Brain microvascular endothelial cell (primary cell): Measurements from ENCODE around the gene OVCH1.
A peak's percentile ranks its signal among the peaks of the same experiment; 100 is the strongest.

Experiments
- DNase-seq: peaks from one replicate; pipeline ENCODE4 v3.0.0-alpha.2; 2020
- H3K27ac ChIP-seq: fragments of 250-450 bp; sonication (Bioruptor Pico); 2 replicates; pipeline ENCODE4 v1.5.1; 2020; ENCODE audit warnings: mild to moderate bottlenecking, moderate library complexity
- H3K27me3 ChIP-seq: fragments of 250-450 bp; sonication (Bioruptor Pico); replicated peaks from 2 replicates; pipeline ENCODE4 v1.5.1; 2020; ENCODE audit warnings: mild to moderate bottlenecking
- H3K36me3 ChIP-seq: fragments of 250-450 bp; sonication (Bioruptor Pico); replicated peaks from 2 replicates; pipeline ENCODE4 v1.5.1; 2020; ENCODE audit warnings: mild to moderate bottlenecking
- H3K4me3 ChIP-seq: 2 replicates; pipeline ENCODE4 v1.5.1; 2011; ENCODE audit warnings: low read depth, mild to moderate bottlenecking, control low read depth, low read length, moderate library complexity
- in situ Hi-C: cut with HindIII; loops from 2 replicates; pipeline ENCODE4 v1.10.0; 2017; ENCODE audit warnings: low sequenced_read_pairs, low pct_ligation_motif_present
- TF ChIP-seq, protein P1 (sequence below): IDR thresholded peaks from 2 replicates; pipeline ENCODE4 v1.5.1; 2011; ENCODE audit warnings: low read depth, mild to moderate bottlenecking, moderate library complexity, low read length, control low read depth, inconsistent platforms; ENCODE audit errors: missing control alignments

OVCH1 gene

DNA sequence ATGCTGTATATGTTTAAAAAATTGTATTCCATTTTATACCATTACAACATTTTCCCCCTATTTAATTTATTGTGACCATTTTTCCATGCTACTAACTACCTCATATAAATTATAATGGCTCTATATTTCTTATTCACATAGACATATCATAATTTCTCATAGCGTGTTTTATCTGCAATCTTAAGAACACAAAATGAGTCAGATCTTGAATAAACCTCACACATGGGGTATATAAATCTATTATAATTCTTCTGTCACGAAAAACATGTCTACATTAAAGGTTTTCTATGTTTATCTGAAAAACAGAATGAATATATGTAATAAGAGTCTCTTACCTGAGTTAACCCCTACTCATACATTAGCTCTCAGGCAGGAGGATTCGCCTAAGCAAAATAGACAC, 66.0 kb downstream of the OVCH1 start:
- DNase-seq: no peak
- in situ Hi-C loops: no loop called here
- Histone ChIP-seq H3K36me3 (no peaks in the 10 kb centered on the region), H3K27ac (no peak overlapping the region), H3K27me3 (no peaks in the 10 kb centered on the region), H3K4me3 (no peak overlapping the region)
- TF ChIP-seq, protein P1, sequence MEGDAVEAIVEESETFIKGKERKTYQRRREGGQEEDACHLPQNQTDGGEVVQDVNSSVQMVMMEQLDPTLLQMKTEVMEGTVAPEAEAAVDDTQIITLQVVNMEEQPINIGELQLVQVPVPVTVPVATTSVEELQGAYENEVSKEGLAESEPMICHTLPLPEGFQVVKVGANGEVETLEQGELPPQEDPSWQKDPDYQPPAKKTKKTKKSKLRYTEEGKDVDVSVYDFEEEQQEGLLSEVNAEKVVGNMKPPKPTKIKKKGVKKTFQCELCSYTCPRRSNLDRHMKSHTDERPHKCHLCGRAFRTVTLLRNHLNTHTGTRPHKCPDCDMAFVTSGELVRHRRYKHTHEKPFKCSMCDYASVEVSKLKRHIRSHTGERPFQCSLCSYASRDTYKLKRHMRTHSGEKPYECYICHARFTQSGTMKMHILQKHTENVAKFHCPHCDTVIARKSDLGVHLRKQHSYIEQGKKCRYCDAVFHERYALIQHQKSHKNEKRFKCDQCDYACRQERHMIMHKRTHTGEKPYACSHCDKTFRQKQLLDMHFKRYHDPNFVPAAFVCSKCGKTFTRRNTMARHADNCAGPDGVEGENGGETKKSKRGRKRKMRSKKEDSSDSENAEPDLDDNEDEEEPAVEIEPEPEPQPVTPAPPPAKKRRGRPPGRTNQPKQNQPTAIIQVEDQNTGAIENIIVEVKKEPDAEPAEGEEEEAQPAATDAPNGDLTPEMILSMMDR: no peak

DNA sequence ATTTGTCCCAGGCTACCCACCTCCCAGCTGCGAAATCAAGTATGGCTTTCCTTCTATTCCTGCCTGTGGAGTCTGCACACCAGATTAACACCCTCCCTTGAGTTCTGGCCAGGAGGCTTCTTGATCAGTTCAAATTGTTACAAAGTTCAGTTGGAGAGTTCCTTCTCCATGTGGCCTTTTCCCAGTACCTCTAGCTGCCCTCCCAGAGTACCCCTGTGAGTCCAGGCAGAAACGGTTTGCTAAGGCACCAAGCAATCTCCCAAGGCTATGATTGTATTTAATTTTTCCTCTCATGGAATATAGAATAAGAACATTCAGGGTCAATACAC, 66.8 kb downstream of the OVCH1 start:
- in situ Hi-C loops: no loop called here
- TF ChIP-seq, protein P1: no peak
- no peaks in the 10 kb centered on the region for H3K27me3 ChIP-seq

DNA sequence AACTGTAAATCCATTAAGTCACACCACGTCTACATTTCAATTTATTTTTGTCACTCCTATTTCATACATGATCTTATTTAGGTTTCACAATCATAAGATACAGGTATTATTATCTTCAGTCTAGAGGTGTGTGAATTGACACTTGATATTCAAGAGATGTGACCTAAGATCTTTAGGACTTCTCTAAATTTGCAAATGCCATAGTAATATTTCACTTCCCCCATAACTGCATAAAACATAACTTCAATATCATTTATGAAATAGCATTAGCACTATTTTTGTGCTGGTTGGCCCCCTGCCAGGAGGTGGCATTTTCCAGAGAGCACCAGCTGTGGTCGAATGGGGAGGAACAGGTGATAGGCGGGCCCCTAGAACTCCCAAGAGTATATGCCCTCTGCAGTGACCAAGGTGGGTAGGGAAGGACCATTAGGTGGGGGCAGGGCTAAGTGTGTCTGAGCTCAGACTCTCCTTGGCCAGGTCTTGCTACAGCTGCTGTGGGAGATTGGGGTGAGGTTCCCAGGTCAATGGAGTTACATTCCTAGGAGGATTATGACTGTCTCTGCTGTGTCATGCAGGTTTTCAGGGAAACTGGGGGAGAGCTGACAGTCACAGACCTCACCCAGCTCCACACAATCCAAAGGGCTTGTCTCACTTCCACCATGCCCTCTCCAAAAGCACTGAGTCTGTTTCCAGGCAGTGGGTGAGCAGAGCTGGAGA, 67.3 kb downstream of the OVCH1 start:
- no peak overlapping the region for H3K27ac ChIP-seq
- no peak for DNase-seq
- in situ Hi-C loops: no loop called here
- TF ChIP-seq, protein P1: no peak
- H3K36me3 ChIP-seq: no peaks in the 10 kb centered on the region
- no peaks in the 10 kb centered on the region for H3K27me3 ChIP-seq
- no peak overlapping the region for H3K4me3 ChIP-seq

More for the DNA sequence above, 66.8 kb downstream of the OVCH1 start:
- no peaks in the 10 kb centered on the region for H3K36me3 ChIP-seq
- DNase-seq: no peak
- H3K27ac ChIP-seq: no peak overlapping the region
- no peak overlapping the region for H3K4me3 ChIP-seq

DNA sequence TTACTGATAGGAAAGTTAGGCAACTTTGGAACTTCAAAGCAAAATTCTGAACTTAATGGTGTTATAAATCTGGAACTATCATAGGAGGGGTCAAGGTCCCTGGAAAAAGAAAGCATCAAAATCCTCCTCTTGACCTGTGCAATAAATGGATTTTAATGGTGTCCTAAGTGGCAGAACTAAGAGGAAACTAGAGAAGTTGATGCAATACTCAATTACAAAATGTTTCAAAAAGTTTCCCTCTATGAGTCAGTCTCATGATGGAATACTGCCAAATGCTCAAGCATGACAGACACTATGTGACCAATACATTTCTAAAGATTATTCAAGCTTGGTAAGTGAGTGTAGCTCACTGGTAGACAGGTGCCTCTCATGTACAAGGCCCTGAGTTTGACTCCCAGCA, 68.9 kb downstream of the OVCH1 start:
- TF ChIP-seq, protein P1: no peak
- H3K27ac ChIP-seq: no peak overlapping the region
- DNase-seq: peak; percentile 66

DNA sequence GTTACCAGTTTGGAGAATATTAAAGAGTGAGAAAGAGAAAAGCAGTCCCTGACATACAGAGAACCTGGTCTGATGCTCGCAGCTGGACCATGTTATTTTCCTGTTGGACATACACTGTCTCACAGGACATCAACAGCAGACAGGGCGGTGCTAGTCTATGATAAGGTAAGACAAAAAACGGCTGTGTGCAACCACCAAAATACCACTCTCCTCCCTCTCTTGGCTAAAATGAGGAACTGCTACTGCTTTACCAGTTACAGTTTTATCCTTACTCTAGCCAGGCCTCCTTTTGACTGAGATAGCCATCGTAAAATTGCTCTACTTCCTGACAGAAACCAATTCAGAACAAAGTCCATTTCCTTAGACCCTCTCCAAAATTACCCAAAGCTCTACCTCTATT, 69.5 kb downstream of the OVCH1 start:
- TF ChIP-seq, protein P1: no peak
- no peak for DNase-seq
- no peak overlapping the region for H3K27ac ChIP-seq
- H3K36me3 ChIP-seq: no peaks in the 10 kb centered on the region
- H3K27me3 ChIP-seq: no peaks in the 10 kb centered on the region
- no peak overlapping the region for H3K4me3 ChIP-seq
- in situ Hi-C loops: no loop called here

More for the DNA sequence above, 68.9 kb downstream of the OVCH1 start:
- in situ Hi-C loops: no loop called here
- no peaks in the 10 kb centered on the region for H3K36me3 ChIP-seq
- no peaks in the 10 kb centered on the region for H3K27me3 ChIP-seq
- no peak overlapping the region for H3K4me3 ChIP-seq

DNA sequence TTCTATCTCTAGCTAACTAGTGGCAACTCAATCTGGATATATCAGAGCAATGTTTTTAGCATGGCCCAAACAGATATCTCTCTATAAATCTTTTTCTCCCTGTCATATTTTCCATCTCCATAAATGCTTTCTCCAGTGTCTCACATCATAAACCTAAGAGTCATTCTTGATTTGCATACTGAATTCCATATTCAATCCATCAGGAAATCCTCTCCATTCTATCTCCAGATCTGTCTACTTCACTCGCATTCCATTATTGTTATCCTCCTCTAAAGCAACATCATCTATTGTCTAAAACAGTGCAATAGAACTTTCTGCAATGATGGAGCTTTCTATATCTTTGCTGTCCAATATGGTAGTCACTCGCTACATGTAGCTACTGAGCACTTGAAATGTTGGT, 71.0 kb downstream of the OVCH1 start:
- H3K27me3 ChIP-seq: no peaks in the 10 kb centered on the region
- H3K36me3 ChIP-seq: no peaks in the 10 kb centered on the region
- H3K4me3 ChIP-seq: no peak overlapping the region
- H3K27ac ChIP-seq: no peak overlapping the region
- in situ Hi-C loops: no loop called here
- DNase-seq: no peak
- TF ChIP-seq, protein P1: no peak
